HG02571 (cell line): ENCODE results near the gene CBX6.
"Not testable (repeated sequence)": the region's sequence is repeated elsewhere in the genome, so short reads cannot be mapped to it uniquely, and the experiment has no call there.

ENCODE experiments used
- ATAC-seq: cut with Tn5 transposase; IDR thresholded peaks from one replicate; pipeline ENCODE4 v1.9.1; 2021; ENCODE audit warnings: mild to moderate bottlenecking, moderate library complexity; ENCODE audit not compliant: unreplicated experiment

The CBX6 gene

DNA sequence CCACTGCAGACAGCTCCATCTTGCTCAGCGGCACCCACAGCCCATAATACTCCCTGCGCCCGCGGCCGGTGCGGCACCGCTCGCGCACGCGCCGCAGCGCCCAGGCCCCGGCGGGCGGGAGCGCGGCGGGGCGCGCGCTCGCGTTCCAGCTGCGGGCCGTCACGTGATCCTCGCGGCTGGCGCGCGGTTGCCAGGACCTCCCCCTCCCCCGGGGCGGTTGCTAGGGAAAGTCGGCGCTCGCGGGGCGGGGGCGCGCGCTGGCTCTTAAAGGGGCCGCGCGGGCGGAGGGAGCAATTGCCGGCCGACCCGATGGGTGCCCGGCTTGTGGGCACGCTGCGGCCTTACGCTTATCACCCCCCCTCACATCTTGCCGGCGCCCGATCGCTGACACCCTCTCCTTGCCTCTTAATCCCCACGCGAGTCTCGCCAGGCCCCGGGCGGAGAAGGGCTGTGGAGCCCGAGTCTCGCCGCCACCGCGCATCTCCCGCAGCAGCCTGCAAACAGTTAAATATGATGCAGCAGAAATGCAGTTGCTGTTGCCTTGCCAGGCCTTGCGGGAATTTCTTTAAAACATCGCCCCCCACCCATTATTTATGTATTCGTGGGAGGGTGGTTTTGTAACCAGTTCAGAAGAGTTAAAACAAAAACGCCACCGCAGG, at the start of gene CBX6:
TSS of gene CBX6 (minus strand) at position 45 of the 659 bp plus-strand sequence. CDS start at position 19, 26 bp downstream.
- ATAC-seq = peak; percentile 70

DNA sequence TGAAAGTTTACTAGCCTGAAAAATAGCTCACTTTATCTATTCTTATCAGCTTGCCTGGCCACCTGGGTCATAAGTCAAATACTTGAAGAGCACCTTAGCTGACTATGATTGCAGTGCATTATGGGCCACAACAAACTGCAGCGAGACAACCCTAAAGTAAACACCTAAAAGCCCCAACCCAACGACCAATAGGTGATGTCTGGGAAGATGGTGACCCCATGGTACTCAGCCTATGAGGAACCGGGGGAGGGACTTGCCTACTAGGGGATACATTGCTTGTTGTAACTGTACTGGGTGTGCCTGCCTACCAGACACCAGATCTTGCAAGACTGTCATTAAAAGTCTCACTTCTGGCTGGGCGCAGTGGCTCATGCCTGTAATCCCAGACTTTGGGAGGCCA, 49.8 kb upstream of the CBX6 start:
- ATAC-seq = no peak

DNA sequence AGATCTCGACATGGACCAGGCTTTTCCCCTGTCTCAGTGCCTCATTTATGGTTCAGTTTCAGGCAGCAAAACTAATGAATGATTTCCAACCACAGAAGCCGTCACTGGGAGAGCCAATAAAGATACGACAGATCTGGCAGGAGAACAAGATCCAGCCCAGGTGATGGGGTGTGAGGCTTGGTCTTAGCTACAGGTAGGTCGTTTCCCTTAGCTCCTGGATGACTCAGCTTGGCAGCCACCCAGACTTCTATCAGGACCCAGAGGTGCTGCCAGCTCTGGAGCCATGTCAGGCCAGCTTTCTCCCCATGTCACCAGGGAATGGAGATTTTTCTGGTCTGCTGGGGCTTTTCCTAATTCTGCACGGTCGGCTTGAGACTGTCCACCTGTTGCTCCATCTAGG, 49.1 kb upstream of the CBX6 start:
- ATAC-seq = no peak

DNA sequence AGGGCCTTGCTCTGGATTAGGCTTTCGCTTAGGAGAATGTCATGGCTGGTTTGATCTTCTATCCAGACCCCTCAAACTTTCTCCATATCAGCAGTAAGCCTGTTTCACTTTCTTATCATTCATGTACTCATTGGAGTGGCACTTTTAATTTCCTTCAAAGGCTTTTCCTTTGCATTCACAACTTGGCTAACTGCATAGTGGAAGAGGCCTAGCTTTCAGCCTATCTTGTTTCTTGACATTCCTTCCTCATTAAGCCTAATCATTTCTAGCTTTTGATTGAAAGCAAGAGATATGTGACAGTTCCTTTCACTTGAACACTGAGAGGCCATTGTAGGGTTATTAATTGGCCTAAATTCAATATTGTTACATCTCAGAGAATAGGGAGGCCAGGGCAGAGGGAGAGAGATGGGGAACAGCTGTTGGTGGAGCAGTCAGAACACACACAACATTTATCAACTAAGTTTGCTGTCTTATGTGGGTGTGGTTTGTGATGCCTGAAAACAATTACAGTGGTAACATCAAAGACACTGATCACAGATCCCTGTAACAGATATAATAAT, 47.7 kb upstream of the CBX6 start:
- ATAC-seq = no peak

DNA sequence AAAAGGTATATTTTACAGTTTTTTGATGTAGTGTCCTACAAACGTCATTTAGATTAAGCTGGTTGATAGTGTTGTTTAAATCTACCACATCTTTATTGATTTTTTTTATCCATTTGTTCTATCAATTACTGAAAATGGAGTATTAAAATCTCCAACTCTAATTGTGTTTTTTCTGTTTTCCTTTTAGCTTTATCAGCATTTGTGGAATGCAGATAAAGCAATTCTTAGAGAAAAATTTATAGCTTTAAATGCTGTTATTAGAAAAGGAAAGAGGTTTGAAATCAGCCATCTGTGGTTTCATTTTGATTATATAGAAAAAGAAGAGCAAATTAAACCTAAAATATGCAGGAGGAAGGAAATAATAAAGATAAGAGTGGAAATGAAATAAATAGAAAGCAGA, 39.4 kb upstream of the CBX6 start:
- no peak for ATAC-seq

DNA sequence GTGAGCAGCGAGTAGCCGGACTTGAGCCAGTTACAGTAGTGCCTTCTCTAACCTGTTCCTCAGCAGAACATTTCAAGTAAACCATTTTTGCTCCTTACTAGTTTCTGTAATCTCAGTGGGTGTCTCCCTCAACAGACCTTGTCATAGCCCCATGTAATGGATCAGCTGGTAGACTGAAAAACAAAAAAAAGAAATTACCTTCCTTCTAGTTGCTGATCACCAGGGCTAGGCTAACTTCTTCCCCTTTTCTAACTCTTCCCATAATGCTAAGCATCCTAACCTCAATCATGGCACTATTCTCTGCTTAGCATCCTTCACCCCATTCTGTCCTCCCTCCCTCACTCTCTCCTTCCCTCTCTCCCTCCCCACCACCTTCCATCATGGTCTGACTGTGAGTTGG, 35.8 kb upstream of the CBX6 start:
- ATAC-seq = no peak

DNA sequence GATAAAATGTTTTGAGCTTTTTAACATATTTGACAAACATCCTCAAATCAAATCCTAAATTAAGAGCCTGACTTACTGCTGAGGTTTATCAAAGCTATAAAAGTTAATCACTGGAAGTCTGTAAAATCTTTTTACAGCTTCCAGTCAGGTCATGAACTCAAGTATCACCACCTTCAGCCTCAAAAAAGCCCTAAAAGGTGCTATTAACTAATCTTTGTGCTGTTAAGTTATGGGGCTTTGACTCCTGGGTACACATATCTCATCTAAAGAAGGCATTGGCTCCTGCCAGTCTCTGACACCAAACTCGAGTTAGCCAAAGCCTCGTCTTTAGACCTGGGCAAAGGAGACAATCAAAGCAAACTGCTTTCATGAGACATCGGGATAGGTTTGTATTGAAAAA, 34.0 kb upstream of the CBX6 start:
- no peak for ATAC-seq

DNA sequence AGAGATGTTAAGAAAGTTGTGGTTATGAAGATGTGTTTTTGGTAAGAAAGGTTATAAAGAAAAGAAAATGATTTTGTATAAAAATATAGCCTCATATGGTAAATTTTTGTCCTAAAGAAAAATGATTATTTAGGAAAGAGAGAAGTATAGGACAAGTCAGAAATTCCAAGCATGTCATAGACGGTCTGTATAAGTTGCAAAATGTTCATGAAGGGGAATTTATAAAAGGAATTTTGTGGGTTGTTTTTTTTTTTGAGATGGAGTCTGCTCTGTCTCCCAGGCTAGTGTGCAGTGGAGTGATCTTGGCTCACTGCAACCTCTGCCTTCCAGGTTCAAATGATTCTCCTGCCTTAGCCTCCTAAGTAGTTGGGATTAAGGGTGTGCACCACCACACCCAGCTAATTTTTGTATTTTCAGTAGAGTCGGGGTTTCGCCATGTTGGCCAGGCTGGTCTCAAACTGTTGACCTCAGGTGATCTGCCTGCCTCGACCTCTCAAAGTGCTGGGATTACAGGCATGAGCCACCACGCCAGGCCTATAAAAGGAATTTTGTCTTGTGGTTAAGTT, 32.1 kb upstream of the CBX6 start:
- not testable (repeated sequence) for ATAC-seq

DNA sequence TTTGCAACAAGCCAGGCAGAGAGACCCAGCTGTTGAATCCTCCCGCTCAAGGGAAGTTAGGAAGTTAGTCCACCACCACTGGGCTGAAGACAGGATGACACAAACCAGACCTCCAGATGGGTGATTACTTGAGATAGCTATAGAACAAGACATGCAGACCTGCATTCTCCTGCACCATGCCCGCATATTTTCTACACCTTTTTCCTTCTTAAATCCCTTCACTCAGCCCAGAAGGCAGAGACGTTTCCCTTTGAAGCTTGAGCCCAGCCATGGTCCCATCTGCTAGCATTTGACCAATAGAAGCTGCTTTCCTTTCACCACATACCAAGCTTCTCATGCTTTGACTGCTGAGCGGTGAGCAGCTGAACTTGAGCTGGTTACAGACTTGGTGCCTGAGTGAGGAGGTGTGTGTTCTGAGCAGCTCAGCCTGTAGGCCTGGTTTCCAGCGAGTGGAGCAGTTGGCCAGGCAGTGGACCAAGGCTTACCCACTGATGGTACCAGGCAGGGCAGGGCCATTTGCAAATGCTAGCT, 29.2 kb upstream of the CBX6 start:
- no peak for ATAC-seq

DNA sequence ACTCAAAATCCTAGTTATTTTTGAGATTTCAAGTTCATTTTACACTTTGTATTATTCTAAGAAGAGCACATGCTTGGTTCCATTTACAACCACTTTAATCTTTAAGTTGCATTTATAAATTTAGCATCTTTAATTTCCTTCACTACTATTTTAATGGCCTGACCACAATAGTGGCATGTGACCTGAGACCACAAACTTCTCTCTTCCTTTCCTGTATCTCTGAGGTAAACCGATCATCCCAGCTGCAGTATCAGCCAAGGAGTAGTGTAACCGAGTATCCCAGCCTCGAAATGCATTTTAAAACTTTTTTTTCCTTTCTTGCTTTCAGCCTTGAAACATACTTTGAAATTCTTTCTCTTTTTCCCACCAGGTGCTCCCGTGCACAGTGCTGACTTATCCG, 28.7 kb upstream of the CBX6 start:
- ATAC-seq = no peak

DNA sequence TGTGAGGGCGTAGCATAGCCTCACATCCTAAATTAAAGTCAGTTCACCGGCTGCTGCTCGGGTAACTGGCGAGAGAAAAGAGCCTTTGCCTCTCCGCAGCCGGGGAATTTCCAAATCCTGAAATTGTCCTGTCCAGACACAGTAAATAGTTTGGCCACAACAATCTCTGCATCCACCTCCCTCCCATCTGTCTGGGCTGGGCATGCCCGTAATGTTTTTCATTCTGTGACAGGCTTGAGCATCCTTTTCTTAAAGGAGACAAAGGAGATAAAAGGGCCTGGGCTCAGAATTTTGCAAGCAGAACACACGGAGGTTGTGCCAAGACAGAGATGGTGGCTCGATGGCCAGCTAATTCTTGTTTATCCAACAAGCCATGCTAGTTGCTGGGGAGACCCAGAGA, 19.2 kb upstream of the CBX6 start:
- ATAC-seq = no peak

DNA sequence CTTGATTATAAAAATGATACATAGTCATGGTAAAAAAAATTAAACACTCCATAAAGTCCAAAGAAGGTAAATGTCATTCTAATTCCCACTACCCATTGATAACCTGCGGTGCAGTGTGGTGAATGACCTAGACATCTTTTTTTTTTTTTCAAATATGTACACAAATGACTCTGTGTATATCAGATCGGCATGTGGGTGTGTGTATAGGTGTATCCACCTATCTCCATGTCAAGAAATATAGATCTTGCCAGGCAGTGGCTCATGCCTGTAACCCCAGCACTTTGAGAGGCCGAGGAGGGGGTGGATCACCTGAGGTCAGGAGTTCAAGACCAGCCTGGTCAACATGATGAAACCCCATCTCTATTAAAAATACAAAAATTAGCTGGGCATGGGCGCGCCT, 18.4 kb upstream of the CBX6 start:
- no peak for ATAC-seq

DNA sequence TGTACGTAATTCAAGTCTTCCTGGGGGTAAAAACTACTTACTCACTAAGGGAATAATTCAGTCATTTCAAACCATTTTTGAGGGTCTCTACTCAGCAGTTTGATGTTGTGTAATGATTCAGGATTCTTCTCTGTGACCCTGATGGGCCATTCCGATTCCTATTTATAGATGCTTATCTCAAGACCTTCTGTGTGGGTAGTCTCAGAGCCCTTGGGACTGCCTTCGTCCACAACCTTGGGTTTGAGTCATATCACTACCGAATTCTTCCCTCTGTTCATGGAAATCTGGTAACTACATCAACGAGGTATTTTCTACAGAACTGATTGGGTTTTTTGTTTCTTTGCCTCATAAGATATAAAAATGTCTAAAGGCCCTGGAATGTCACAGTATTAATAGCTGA, 14.3 kb upstream of the CBX6 start:
- ATAC-seq = no peak

DNA sequence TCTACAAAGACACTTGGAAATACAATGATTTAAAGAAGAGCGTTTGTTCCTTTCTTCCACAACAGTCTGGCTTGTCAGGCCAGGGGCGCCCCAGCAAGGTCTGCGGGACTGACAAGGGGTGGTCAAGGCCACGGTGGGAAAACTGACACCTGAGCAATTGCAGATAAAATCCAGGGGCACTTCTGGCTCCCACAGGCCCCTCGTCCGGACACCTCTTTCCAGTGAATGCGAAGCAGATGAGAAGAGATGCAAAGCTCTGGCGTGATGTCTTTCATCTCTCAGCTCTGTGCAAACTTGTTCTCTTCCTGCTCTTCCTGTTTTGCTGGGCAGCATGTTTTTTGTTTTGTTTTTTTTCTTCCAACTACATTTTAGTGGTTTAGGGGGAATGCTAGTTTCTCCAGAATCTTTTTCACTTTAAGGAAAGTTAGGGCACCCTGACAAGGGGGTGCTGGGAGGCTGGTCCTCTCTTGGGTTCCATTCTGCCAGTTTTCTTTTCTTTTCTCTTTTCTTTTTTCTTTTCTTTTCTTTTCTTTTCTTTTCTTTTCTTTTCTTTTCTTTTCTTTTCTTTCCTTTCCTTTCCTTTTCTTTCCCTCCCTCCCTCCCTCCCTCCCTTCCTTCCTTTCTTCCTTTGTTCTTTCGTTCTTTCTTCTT, 11.1 kb upstream of the CBX6 start:
- ATAC-seq = no peak

DNA sequence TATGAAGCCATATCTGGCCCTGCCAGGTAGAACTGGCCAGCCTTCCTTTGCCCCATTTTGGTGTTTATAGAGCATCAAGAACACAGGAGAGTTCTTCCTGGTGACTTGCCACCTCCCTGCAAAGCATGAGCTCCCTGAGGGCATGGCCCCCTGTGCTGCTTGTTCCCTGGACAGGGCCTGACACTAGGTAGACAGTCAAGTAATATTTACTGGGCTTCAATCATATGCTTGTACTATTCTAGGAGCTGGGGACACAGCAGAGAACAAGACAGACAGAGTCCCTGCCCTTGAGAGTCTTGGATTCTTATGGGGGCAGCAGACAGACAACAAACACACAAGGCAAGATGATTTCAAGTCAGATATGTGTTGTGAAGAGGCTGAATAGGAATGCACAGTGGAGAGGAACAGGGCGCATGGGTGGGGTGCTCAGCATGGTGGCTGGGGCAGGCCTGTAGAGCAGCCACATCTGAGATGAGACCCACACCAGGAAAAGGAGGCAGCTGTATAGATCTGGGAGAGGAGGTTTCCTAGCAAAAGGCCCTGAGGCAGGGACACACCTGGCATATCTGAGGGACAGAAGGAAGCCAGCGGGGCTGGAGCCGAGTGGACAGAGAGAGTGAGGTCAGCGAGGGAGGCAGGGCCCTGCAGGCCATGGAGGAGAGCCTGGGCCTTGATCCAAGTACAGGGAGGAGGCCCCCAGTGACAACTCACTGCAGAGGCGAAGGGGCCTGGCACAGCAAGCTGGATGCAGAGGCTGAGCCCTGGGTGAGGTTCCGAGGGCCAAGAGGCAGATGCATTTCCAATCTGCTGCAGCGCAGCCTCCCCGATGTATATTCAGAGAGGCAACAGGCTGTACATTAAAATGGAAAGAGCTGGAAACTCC, 10.2 kb upstream of the CBX6 start:
- ATAC-seq = no peak

DNA sequence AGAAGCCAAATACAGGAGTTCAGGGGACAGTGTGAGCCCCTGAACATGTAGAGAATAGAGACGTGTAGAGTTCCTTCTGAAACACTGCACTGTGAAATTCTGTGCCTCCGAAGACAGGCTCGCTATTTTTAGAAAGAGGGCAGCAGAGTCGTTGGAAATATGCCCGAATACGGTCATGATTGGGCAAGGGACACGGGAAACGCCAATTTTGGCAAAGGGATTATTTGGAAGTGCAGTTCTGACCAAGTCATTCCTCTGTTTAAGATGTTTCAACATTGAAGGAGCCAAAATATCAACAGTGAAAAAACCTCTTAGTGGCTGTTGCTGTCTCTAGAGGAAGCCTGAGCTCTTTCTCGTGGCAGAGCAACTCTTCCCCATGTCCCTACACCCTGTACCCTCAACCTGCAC, 9.5 kb upstream of the CBX6 start:
- ATAC-seq = no peak

DNA sequence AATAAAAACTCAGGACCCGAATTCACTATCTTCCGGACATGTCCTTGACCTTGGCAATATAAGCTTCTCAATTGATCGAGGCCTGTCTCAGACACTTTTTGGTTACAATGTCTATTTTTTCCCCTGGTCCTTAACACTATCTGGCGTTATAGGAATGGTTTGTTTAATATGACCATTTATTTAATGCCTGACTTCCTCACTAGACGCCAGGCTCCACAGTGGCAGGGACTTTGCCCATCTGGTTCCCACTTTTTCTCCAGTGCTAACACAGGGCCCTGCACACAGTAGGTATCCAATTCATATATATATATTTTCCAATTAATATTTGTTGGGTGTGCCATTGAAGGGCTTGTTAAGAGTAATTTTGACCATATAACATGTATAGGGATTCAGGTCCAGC, 7.9 kb upstream of the CBX6 start:
- no peak for ATAC-seq

DNA sequence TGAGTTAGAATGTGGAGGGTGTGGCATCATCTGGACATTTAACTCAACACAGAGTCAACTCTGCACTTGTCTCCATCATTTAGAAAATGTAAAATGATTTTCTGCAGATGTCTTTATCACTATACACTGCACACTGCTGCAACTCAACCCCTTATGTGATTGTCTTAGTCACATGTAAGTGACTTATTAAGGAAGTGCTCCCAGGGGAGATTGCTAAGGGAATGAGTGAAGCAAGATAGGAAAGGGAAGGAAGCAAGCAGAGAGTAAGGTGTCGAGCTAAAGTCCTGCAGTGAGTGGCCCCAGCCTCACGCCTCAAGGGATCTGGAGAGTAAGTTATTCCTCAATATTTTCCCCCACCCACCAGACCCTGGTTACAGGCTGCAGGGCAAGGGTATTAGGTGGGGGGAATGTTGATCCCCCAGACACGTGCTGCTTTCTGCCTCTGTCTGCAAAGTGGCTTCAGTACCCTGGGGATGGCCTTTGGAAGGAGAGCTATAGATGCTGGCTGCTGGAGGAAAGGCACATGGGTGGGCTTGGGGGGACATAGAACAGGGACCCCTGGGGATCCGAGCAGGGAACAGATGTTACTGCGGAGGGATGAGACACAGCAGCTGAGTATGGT, 7.2 kb upstream of the CBX6 start:
- no peak for ATAC-seq

DNA sequence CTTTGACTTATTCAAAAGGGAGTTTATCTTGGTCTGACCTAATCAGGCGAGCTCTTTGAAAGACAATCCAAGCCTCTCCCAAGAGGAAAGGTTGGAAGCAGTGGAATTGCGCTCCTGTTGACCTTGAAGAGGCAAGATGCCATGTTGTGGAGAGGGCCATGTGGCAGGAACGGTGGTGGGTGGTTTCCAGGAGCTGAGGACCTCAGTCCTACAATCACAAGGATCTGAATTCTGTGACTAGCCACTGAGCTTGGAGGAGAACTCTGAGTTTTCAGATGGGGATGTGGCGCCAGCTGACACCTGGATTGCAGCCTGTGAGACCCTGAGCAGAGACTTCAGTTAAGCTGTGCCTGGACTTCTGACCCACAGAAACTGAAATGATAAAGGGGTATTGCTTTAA, 6.0 kb upstream of the CBX6 start:
- no peak for ATAC-seq

DNA sequence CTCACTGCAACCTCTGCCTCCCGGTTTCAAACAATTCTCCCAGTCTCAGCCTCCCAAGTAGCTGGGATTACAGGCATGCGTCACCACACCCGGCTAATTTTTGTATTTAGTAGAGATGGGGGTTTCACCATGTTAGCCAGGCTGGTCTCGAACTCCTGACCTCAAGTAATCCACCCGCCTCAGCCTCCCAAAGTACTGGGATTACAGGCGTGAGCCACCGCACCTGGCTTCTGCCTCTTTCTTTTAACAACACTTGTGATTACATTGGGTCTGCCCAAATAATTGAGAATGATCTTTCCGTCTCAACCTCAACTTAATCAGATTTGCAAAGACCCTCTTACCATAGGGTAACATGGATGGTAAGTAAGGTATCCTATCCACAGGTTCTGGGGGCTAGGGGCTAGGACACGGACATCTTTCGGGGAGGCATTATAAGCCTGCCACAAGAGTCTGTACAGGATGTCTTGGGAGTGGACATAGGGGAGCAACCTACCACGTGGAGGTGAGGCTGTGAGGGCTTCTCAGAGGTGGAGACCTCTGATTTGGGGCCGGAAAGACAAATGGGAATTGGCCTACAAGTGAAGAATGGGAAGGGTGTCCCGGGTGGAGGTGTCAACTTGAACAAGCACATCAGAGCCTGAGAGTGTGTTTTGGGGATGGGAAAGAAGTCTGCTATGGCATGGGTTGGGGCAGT, 2.7 kb upstream of the CBX6 start:
- no peak for ATAC-seq
